Neural progenitor cell (in vitro differentiated cells): Measurements from ENCODE around the gene VTA1.

Experiments used
- CTCF ChIP-seq: fragments of 200-600 bp; sonication (generic); IDR thresholded peaks from 2 replicates; pipeline ENCODE4 v1.5.1; 2017; ENCODE audit warnings: antibody characterized with exemption, mild to moderate bottlenecking
- EZH2 ChIP-seq: fragments of 200-600 bp; sonication (generic); IDR thresholded peaks from 2 replicates; pipeline ENCODE4 v1.6.1; 2017; ENCODE audit warnings: antibody characterized with exemption, mild to moderate bottlenecking, moderate library complexity
- EZH2phosphoT487 ChIP-seq: fragments of 200-600 bp; sonication (generic); IDR thresholded peaks from 2 replicates; pipeline ENCODE4 v1.6.1; 2017; ENCODE audit warnings: antibody characterized with exemption

GRCh38 chr6:142210606-142211005 lies 63.5 kb downstream of the VTA1 start:
- TF ChIP-seq CTCF: no peak
- TF ChIP-seq EZH2: no peak
- TF ChIP-seq EZH2phosphoT487: no peak
